PC-9 (cell line): Measurements from ENCODE around the gene SEMA4B. TPM values are rescaled to one million over a fixed set of nuclear protein-coding genes. Genes with fewer than 3 reads are reported as not detected.

Experiments
- BruUV-seq: library from RNA; stranded (reverse); fragments of 400-500 nt; replicated peaks from 2 replicates; lab custom pipeline; 2021; lab: Mats Ljungman, UMichigan
- CTCF ChIA-PET: fragments of 300-600 bp; sonication (Branson Sonifier 250); formaldehyde crosslinking; loops from one replicate; lab custom pipeline; 2022; ENCODE audit warnings: antibody characterized with exemption; lab: Charles Lee
- POLR2A ChIA-PET: fragments of 300-600 bp; sonication (Branson Sonifier 250); formaldehyde crosslinking; loops from one replicate; lab custom pipeline; 2022; ENCODE audit warnings: antibody characterized with exemption; ENCODE audit not compliant: unreplicated experiment; lab: Charles Lee
- DNase-seq, 2 experiments: peaks; one replicate each; pipeline versions ENCODE4 v3.0.0 to v3.0.0-alpha.2; 2015 to 2022; ENCODE audit warnings: mixed read lengths in 1 of 2
- H2AFZ ChIP-seq: fragments of 200-600 bp; sonication (generic); 2 replicates; pipeline ENCODE4 v1.8.1; 2017; ENCODE audit warnings: antibody characterized with exemption
- H3F3A ChIP-seq: fragments of 200-600 bp; sonication (generic); 2 replicates; pipeline ENCODE4 v1.8.1; 2017; ENCODE audit warnings: antibody characterized with exemption, mild to moderate bottlenecking, low read depth; ENCODE audit not compliant: insufficient read depth
- H3K27ac ChIP-seq: fragments of 200-600 bp; sonication (generic); 2 replicates; pipeline ENCODE4 v1.6.1; 2016; ENCODE audit warnings: mixed run types
- H3K27me3 ChIP-seq: fragments of 200-600 bp; sonication (generic); 2 replicates; pipeline ENCODE4 v1.6.1; 2016; ENCODE audit warnings: low read depth, mixed run types; ENCODE audit not compliant: insufficient read depth
- H3K36me3 ChIP-seq: fragments of 200-600 bp; sonication (generic); 2 replicates; pipeline ENCODE4 v1.6.1; 2016; ENCODE audit warnings: low read depth, mixed run types
- H3K4me1 ChIP-seq: fragments of 200-600 bp; sonication (generic); replicated peaks from 2 replicates; pipeline ENCODE4 v1.6.1; 2016; ENCODE audit warnings: mixed run types; ENCODE audit not compliant: insufficient read depth
- H3K4me2 ChIP-seq: fragments of 200-600 bp; sonication (generic); 2 replicates; pipeline ENCODE4 v1.6.1; 2017; ENCODE audit warnings: mixed run types
- H3K4me3 ChIP-seq: fragments of 200-600 bp; sonication (generic); 2 replicates; pipeline ENCODE4 v1.6.1; 2016; ENCODE audit warnings: mixed run types
- H3K79me2 ChIP-seq: fragments of 200-600 bp; sonication (generic); 2 replicates; pipeline ENCODE4 v1.6.1; 2017; ENCODE audit warnings: low read depth, mixed run types
- H3K9me2 ChIP-seq: fragments of 200-600 bp; sonication (generic); 2 replicates; pipeline ENCODE4 v1.8.1; 2017; ENCODE audit warnings: mild to moderate bottlenecking; ENCODE audit not compliant: insufficient read depth
- H3K9me3 ChIP-seq: fragments of 200-600 bp; sonication (generic); 2 replicates; pipeline ENCODE4 v1.8.1; 2016; ENCODE audit warnings: low read depth; ENCODE audit not compliant: insufficient read depth
- H4K20me1 ChIP-seq: fragments of 200-600 bp; sonication (generic); 2 replicates; pipeline ENCODE4 v1.8.1; 2017; ENCODE audit not compliant: insufficient read depth
- CTCF ChIP-seq: fragments of 200-600 bp; sonication (generic); conservative IDR thresholded peaks from 2 replicates; pipeline ENCODE4 v1.6.1; 2017; ENCODE audit warnings: mixed run types, antibody characterized with exemption, mild to moderate bottlenecking, moderate library complexity
- EZH2 ChIP-seq: fragments of 200-600 bp; sonication (generic); IDR thresholded peaks from 2 replicates; pipeline ENCODE4 v1.8.0; 2017; ENCODE audit warnings: antibody characterized with exemption, low read depth
- intact Hi-C: fragments of 100-400 bp; cut with micrococcal nuclease; formaldehyde crosslinking; loops from one replicate; pipeline ENCODE4 v1.10.0; 2022; ENCODE audit not compliant: unreplicated experiment
- total RNA-seq: library from RNA; stranded (reverse); gene quantifications from 2 replicates; pipeline ENCODE4 v1.2.3, GENCODE V29; 2021

SEMA4B gene
- total RNA-seq, 1 experiment from 2014 or later = 70.7 TPM

GRCh38 chr15:90233387-90234095, 32.4 kb downstream of the SEMA4B start, which contains the start of gene CIB1:
Gene CIB1 (minus strand): TSS chr15:90233941. CDS start chr15:90233885, 56 bp downstream.
- peaks cover 49% of the 10 kb centered on the region for H3K79me2 ChIP-seq
- H3K36me3 ChIP-seq = peaks cover 21% of the 10 kb centered on the region
- peak within 1 kb of the TSS; percentile 92 for H2AFZ ChIP-seq
- TSS peak; percentile 41 for BruUV-seq
- H3K27ac ChIP-seq = peak within 1 kb of the TSS; percentile 74
- POLR2A ChIA-PET = interaction anchor here (0.5 to 1.0 kb wide), 7 partner anchors 16 to 877 kb away, joined by 3 to 11 read pairs (median 6); partner anchors contain the start of gene TTLL13
- H3F3A ChIP-seq = peaks cover 78% of the 10 kb centered on the region
- peak within 1 kb of the TSS; percentile 86 for H3K4me3 ChIP-seq
- H3K9me3 ChIP-seq = no peaks in the 10 kb centered on the region
- CTCF ChIA-PET = interaction anchor here (0.6 to 0.8 kb wide), 2 partner anchors 22 to 58 kb away, joined by 3 read pairs; no protein-coding TSS in a partner anchor
- H3K4me2 ChIP-seq = peak within 1 kb of the TSS; percentile 94
- H4K20me1 ChIP-seq = 0 out of 2 replicates have a peak, but pooled peaks cover 14% of the 10 kb centered on the region
- intact Hi-C loops = loop anchor here (1.0 to 5.0 kb wide), 5 partner anchors 32 to 341 kb away; partner anchors contain the start of genes AP3S2 and NGRN
- no peaks in the 10 kb centered on the region for H3K9me2 ChIP-seq
- H3K27me3 ChIP-seq = no peaks in the 10 kb centered on the region
- peaks cover 57% of the 10 kb centered on the region for H3K4me1 ChIP-seq
- peak; percentile 87 to 98 for DNase-seq
- TF ChIP-seq CTCF (peak; percentile 7; the same call in 1 of the 2 replicates), EZH2 (no peak)

DNA sequence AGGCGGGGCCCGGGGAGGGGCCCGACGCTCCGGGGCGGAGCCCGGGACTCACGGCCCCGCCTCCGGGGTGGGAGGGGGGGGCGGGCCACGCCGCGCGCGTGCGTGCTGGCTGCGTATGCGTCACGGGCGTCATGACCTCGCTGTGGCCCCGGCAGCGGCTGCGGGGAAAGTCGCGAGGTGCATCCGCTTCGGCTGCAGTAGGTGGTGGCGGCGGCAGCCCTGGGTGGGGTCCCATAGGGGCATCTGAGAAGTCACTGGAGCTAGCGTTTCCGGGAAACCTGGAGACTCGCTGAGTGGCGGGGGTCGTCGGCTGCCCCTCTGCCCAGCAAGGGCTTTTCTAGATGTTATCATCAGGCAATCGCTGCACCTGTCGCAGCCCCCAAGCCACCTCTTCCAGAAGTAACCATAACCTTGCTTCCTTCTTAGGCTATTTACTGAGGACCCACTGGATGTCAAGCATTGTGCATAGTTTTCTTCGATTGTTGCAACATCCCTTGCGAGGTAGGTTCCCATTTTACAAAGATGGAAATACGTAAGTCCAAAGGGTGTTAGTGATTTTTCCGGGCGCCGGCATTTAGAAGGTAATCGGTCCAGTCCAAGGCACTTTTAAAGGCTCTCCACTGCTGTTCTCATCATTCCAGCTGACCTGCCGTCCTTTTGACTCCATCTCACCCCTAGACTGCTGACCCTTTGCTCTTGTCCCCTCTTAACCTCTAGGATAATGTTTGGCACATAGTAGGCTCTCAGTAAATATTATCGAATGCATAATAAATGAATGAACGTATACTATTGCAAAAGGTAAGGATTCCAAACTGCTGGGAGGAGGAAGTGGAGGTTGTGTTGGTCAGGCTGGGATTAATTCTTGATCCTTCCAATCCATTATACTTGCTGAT, 33.2 kb downstream of the SEMA4B start, which contains the start of gene GDPGP1:
Gene GDPGP1, plus strand, starts transcription at position 114 of the 893 bp plus-strand sequence. CDS start 6,700 bp downstream, outside the sequence.
- BruUV-seq = TSS peak; percentile 49
- H3K4me3 ChIP-seq = peak within 1 kb of the TSS; percentile 86
- H3K9me2 ChIP-seq = no peaks in the 10 kb centered on the region
- no peak for DNase-seq
- H3K27me3 ChIP-seq = no peaks in the 10 kb centered on the region
- peak within 1 kb of the TSS; percentile 74 for H3K27ac ChIP-seq
- TF ChIP-seq EZH2 (no peak), CTCF (no peak)
- peak within 1 kb of the TSS; percentile 92 for H2AFZ ChIP-seq
- H3K79me2 ChIP-seq = peaks cover 49% of the 10 kb centered on the region
- H3K4me2 ChIP-seq = peak within 1 kb of the TSS; percentile 94
- H3K36me3 ChIP-seq = peaks cover 24% of the 10 kb centered on the region
- peaks cover 55% of the 10 kb centered on the region for H3K4me1 ChIP-seq
- peaks cover 71% of the 10 kb centered on the region for H3F3A ChIP-seq
- ChIA-PET POLR2A (interaction anchor here (0.5 to 1.0 kb wide), 6 partner anchors 15 to 877 kb away, joined by 3 to 11 read pairs (median 6); partner anchors contain the start of gene TTLL13), CTCF (interaction anchor here (0.6 kb wide), 1 partner anchor 21 kb away, joined by 3 read pairs; no protein-coding TSS in a partner anchor)
- H3K9me3 ChIP-seq = no peaks in the 10 kb centered on the region
- intact Hi-C loops = loop anchor here (1.0 to 5.0 kb wide), 2 partner anchors 245 to 342 kb away; partner anchors contain the start of gene AP3S2
- H4K20me1 ChIP-seq = 0 out of 2 replicates have a peak, but pooled peaks cover 8% of the 10 kb centered on the region

GRCh38 chr15:90239371-90239770, 38.2 kb downstream of the SEMA4B start:
- Histone ChIP-seq H2AFZ (no peak overlapping the region), H3K36me3 (peaks cover 18% of the 10 kb centered on the region), H3K4me2 (no peak overlapping the region), H4K20me1 (no peaks in the 10 kb centered on the region), H3K79me2 (peaks cover 18% of the 10 kb centered on the region), H3K9me3 (no peaks in the 10 kb centered on the region), H3K27me3 (no peaks in the 10 kb centered on the region), H3K9me2 (no peaks in the 10 kb centered on the region), H3K4me3 (no peak overlapping the region), H3K27ac (no peak overlapping the region), H3F3A (peaks cover 36% of the 10 kb centered on the region; the same call in 1 of the 2 replicates), H3K4me1 (peaks cover 24% of the 10 kb centered on the region; the same call in 1 of the 2 replicates)
- DNase-seq = no peak
- ChIA-PET POLR2A (no interaction called here), CTCF (no interaction called here)
- intact Hi-C loops = no loop called here
- TF ChIP-seq EZH2 (no peak), CTCF (no peak)
- no TSS peak for BruUV-seq
